Keratinocyte (primary cell): ENCODE results near the gene ASPSCR1. TPM values are rescaled to one million over a fixed set of nuclear protein-coding genes. Genes with fewer than 3 reads are reported as not detected.

Experiments used
- DNase-seq: peaks from one replicate; pipeline ENCODE4 v3.0.0-alpha.2; 2011; ENCODE audit warnings: low read depth, missing footprints, low spot score
- FAIRE-seq: peaks from 2 replicates; lab custom pipeline; 2011; peaks lifted over from hg19 to GRCh38; lab: Jason Lieb, UNC
- H2AFZ ChIP-seq: 2 replicates; pipeline ENCODE4 v1.6.0; 2012; ENCODE audit warnings: low read length, control low read depth, inconsistent platforms; ENCODE audit not compliant: control insufficient read depth
- H3K27ac ChIP-seq: 2 replicates; pipeline ENCODE4 v1.5.1; 2011; ENCODE audit warnings: low read length; ENCODE audit not compliant: control insufficient read depth, insufficient read depth
- H3K27me3 ChIP-seq: 3 replicates; pipeline ENCODE4 v1.6.0; 2011; ENCODE audit warnings: low read length; ENCODE audit not compliant: control insufficient read depth, insufficient read depth; ENCODE audit errors: extremely low read depth
- H3K36me3 ChIP-seq, 2 experiments: 2 replicates in 1 of 2; 3 replicates in 1 of 2; pipeline ENCODE4 v1.5.1; 2011; ENCODE audit warnings: low read length in 2 of 2, mild to moderate bottlenecking in 1 of 2; ENCODE audit not compliant: control insufficient read depth in 2 of 2, insufficient read depth in 2 of 2; ENCODE audit errors: extremely low read depth in 1 of 2
- H3K4me1 ChIP-seq: 3 replicates; pipeline ENCODE4 v1.5.1; 2011; ENCODE audit warnings: low read length; ENCODE audit not compliant: control insufficient read depth, insufficient read depth; ENCODE audit errors: extremely low read depth
- H3K4me2 ChIP-seq: 3 replicates; pipeline ENCODE4 v1.6.0; 2011; ENCODE audit warnings: low read depth, low read length; ENCODE audit not compliant: control insufficient read depth, insufficient read depth; ENCODE audit errors: extremely low read depth
- H3K4me3 ChIP-seq, 3 experiments: fragments of 200-600 bp in 1 of 3; sonication (generic) in 1 of 3; 2 replicates in 2 of 3; 3 replicates in 1 of 3; pipeline ENCODE4 v1.5.1; 2011 to 2016; ENCODE audit warnings: low read length in 3 of 3, mild to moderate bottlenecking in 3 of 3, control low read depth in 2 of 3, inconsistent platforms in 1 of 3, low read depth in 1 of 3, mixed read lengths in 1 of 3, mixed run types in 1 of 3, moderate library complexity in 1 of 3; ENCODE audit not compliant: control insufficient read depth in 2 of 3, insufficient read depth in 2 of 3; ENCODE audit errors: extremely low read depth in 1 of 3
- H3K79me2 ChIP-seq: 2 replicates; pipeline ENCODE4 v1.6.0; 2012; ENCODE audit warnings: low read length; ENCODE audit not compliant: control insufficient read depth, insufficient read depth
- H3K9ac ChIP-seq: 3 replicates; pipeline ENCODE4 v1.6.0; 2011; ENCODE audit warnings: low read length; ENCODE audit not compliant: control insufficient read depth, insufficient read depth; ENCODE audit errors: extremely low read depth
- H3K9me1 ChIP-seq: 3 replicates; pipeline ENCODE4 v1.6.0; 2011; ENCODE audit warnings: low read length; ENCODE audit not compliant: control insufficient read depth, insufficient read depth; ENCODE audit errors: extremely low read depth
- H3K9me3 ChIP-seq: 2 replicates; pipeline ENCODE4 v1.5.1; 2012; ENCODE audit warnings: low read depth, low read length; ENCODE audit not compliant: control insufficient read depth
- H4K20me1 ChIP-seq: 3 replicates; pipeline ENCODE4 v1.6.0; 2011; ENCODE audit warnings: low read length; ENCODE audit not compliant: control insufficient read depth, insufficient read depth; ENCODE audit errors: extremely low read depth
- CTCF ChIP-seq, 3 experiments: IDR thresholded peaks in 1 of 3; conservative IDR thresholded peaks in 1 of 3; optimal IDR thresholded peaks in 1 of 3; 2 replicates in 2 of 3; 3 replicates in 1 of 3; pipeline versions ENCODE3 to v1.5.1; 2011; ENCODE audit warnings: low read length in 3 of 3, mild to moderate bottlenecking in 3 of 3, moderate library complexity in 2 of 3, control low read depth in 1 of 3, inconsistent platforms in 1 of 3; ENCODE audit not compliant: insufficient read depth in 2 of 3; ENCODE audit errors: extremely low read depth in 1 of 3
- EZH2 ChIP-seq: IDR thresholded peaks from one replicate; pipeline ENCODE4 v1.6.1; 2012; ENCODE audit warnings: inconsistent platforms, mild to moderate bottlenecking, low read length, moderate library complexity
- dilution Hi-C: fragments of 300-500 bp; cut with MboI; formaldehyde crosslinking; loops from one replicate; pipeline ENCODE4 v1.7.0; 2020; ENCODE audit warnings: low sequenced_read_pairs; ENCODE audit not compliant: extremely low pct_ligation_motif_present
- polyA plus RNA-seq, 5 experiments: library from polyadenylated mRNA; depleted of rRNA in 3 of 5; stranded (reverse) in 3 of 5; stranded (forward) in 1 of 5; unstranded in 1 of 5; fragments of >200 nt; gene quantifications; 1 replicate in 1 of 5; 2 replicates in 3 of 5; 3 replicates in 1 of 5; pipeline versions ENCODE4 v1.2.1 to v1.2.3, GENCODE V29; 2011 to 2012; ENCODE audit warnings: missing spikeins in 2 of 5, low read depth in 1 of 5, low replicate concordance in 1 of 5

Gene ASPSCR1
- polyA plus RNA-seq, 1 donor (not counting 4 experiments of a cell fraction or from before 2014, with no cell fraction given), result 5.2 TPM

GRCh38 chr17:81950501-81950900 is 26.9 kb upstream of the ASPSCR1 start:
- H3K4me2 ChIP-seq, result no peak overlapping the region
- dilution Hi-C loops, result no loop called here
- DNase-seq, result no peak
- no peak overlapping the region for H2AFZ ChIP-seq
- peaks cover 7% of the 10 kb centered on the region for H3K27me3 ChIP-seq
- H3K9me1 ChIP-seq, result no peaks in the 10 kb centered on the region
- no peaks in the 10 kb centered on the region for H3K79me2 ChIP-seq
- no peak overlapping the region for H3K9ac ChIP-seq
- H3K27ac ChIP-seq, result no peak overlapping the region
- no peaks in the 10 kb centered on the region for H3K4me1 ChIP-seq
- no peak overlapping the region for H3K4me3 ChIP-seq
- no peaks in the 10 kb centered on the region for H3K36me3 ChIP-seq
- TF ChIP-seq EZH2 (no peak), CTCF (optimal IDR thresholded peaks at IDR 0.05 in 1 of 3, IDR thresholded peaks at IDR 0.05 in 1 of 3, conservative IDR thresholded peaks at IDR 0.05 in 1 of 3; ENCODE audit: extremely low read depth in 1 of 3, insufficient read depth in 2 of 3, low read length in 3 of 3) (no peak)
- FAIRE-seq, result no peak
- H3K9me3 ChIP-seq, result no peaks in the 10 kb centered on the region
- H4K20me1 ChIP-seq, result no peaks in the 10 kb centered on the region

GRCh38 chr17:81951785-81952684 is 25.4 kb upstream of the ASPSCR1 start:
- Histone ChIP-seq H3K36me3 (no peaks in the 10 kb centered on the region), H3K4me2 (no peak overlapping the region), H3K4me1 (no peaks in the 10 kb centered on the region), H2AFZ (no peak overlapping the region), H4K20me1 (no peaks in the 10 kb centered on the region), H3K4me3 (no peak overlapping the region), H3K79me2 (no peaks in the 10 kb centered on the region), H3K9ac (no peak overlapping the region), H3K27me3 (peaks cover 8% of the 10 kb centered on the region), H3K9me3 (no peaks in the 10 kb centered on the region), H3K9me1 (no peaks in the 10 kb centered on the region), H3K27ac (no peak overlapping the region)
- dilution Hi-C loops, result no loop called here
- TF ChIP-seq EZH2 (no peak), CTCF (optimal IDR thresholded peaks at IDR 0.05 in 1 of 3, IDR thresholded peaks at IDR 0.05 in 1 of 3, conservative IDR thresholded peaks at IDR 0.05 in 1 of 3; ENCODE audit: extremely low read depth in 1 of 3, insufficient read depth in 2 of 3, low read length in 3 of 3) (no peak)
- DNase-seq, result no peak
- FAIRE-seq, result no peak
